ENCODE measurements around the gene RAB11FIP3.

Gene RAB11FIP3

GRCh38 chr16:526181-527014, 100.9 kb downstream of the RAB11FIP3 start:
- H3K4me1 ChIP-seq (ENCODE audit: insufficient read depth, low read length) = peaks cover 33% of the 10 kb centered on the region
- H3K9me3 ChIP-seq (ENCODE audit: low read length) = no peaks in the 10 kb centered on the region

GRCh38 chr16:527015-527903, 101.8 kb downstream of the RAB11FIP3 start, which contains the start of gene CAPN15:
CAPN15 (plus strand) TSS chr16:527712; CDS start chr16:546839, 19,127 bp downstream.
- peak within 1 kb of the TSS; percentile 90 for H3K27ac ChIP-seq (ENCODE audit: low read depth, low read length)
- H3K36me3 ChIP-seq (ENCODE audit: insufficient read depth, low read length) = no peaks in the 10 kb centered on the region
- peaks cover 33% of the 10 kb centered on the region for H3K4me1 ChIP-seq (ENCODE audit: insufficient read depth, low read length)
- no peaks in the 10 kb centered on the region for H3K9me3 ChIP-seq (ENCODE audit: low read length)
- H3K4me3 ChIP-seq (ENCODE audit: low read depth in 1 of 2, low read length in 2 of 2) = peak within 1 kb of the TSS; percentile 83 to 86
- H3K27me3 ChIP-seq (ENCODE audit: control insufficient read depth in 1 of 2, insufficient read depth in 2 of 2, low read length in 2 of 2) = no peaks in the 10 kb centered on the region
- H3K9ac ChIP-seq (ENCODE audit: low read length) = peak within 1 kb of the TSS; percentile 84

More at GRCh38 chr16:526181-527014, 100.9 kb downstream of the RAB11FIP3 start:
- Histone ChIP-seq H3K36me3 (ENCODE audit: insufficient read depth, low read length) (no peaks in the 10 kb centered on the region), H3K4me3 (ENCODE audit: low read depth in 1 of 2, low read length in 2 of 2) (peak overlapping the region; percentile 83 to 86), H3K27ac (ENCODE audit: low read depth, low read length) (peak overlapping the region; percentile 90), H3K9ac (ENCODE audit: low read length) (peak overlapping the region; percentile 84), H3K27me3 (ENCODE audit: control insufficient read depth in 1 of 2, insufficient read depth in 2 of 2, low read length in 2 of 2) (no peaks in the 10 kb centered on the region)

GRCh38 chr16:528111-529011, 102.9 kb downstream of the RAB11FIP3 start:
- peak overlapping the region; percentile 71 to 83 for H3K4me3 ChIP-seq (ENCODE audit: low read depth in 1 of 2, low read length in 2 of 2)
- H3K27ac ChIP-seq (ENCODE audit: low read depth, low read length) = peak overlapping the region; percentile 49
- peaks cover 33% of the 10 kb centered on the region for H3K4me1 ChIP-seq (ENCODE audit: insufficient read depth, low read length)
- no peaks in the 10 kb centered on the region for H3K27me3 ChIP-seq (ENCODE audit: control insufficient read depth in 1 of 2, insufficient read depth in 2 of 2, low read length in 2 of 2)
- H3K36me3 ChIP-seq (ENCODE audit: insufficient read depth, low read length) = no peaks in the 10 kb centered on the region
- no peaks in the 10 kb centered on the region for H3K9me3 ChIP-seq (ENCODE audit: low read length)
- peak overlapping the region; percentile 49 for H3K9ac ChIP-seq (ENCODE audit: low read length)

- Histone ChIP-seq H3K4me3 (ENCODE audit: low read depth in 1 of 2, low read length in 2 of 2) (peak overlapping the region; percentile 71 to 83), H3K27ac (ENCODE audit: low read depth, low read length) (peak overlapping the region; percentile 49), H3K9ac (ENCODE audit: low read length) (peak overlapping the region; percentile 49), H3K27me3 (ENCODE audit: control insufficient read depth in 1 of 2, insufficient read depth in 2 of 2, low read length in 2 of 2) (no peaks in the 10 kb centered on the region), H3K4me1 (ENCODE audit: insufficient read depth, low read length) (peaks cover 33% of the 10 kb centered on the region), H3K9me3 (ENCODE audit: low read length) (no peaks in the 10 kb centered on the region), H3K36me3 (ENCODE audit: insufficient read depth, low read length) (no peaks in the 10 kb centered on the region)
Measured at GRCh38 chr16:529012-529575, 103.6 kb downstream of the RAB11FIP3 start.

- H3K27me3 ChIP-seq (ENCODE audit: control insufficient read depth in 1 of 2, insufficient read depth in 2 of 2, low read length in 2 of 2) = no peaks in the 10 kb centered on the region
- no peak overlapping the region for H3K4me3 ChIP-seq (ENCODE audit: low read depth in 1 of 2, low read length in 2 of 2)
- peaks cover 31% of the 10 kb centered on the region for H3K4me1 ChIP-seq (ENCODE audit: insufficient read depth, low read length)
- H3K9ac ChIP-seq (ENCODE audit: low read length) = no peak overlapping the region
- no peak overlapping the region for H3K27ac ChIP-seq (ENCODE audit: low read depth, low read length)
- H3K9me3 ChIP-seq (ENCODE audit: low read length) = no peaks in the 10 kb centered on the region
- no peaks in the 10 kb centered on the region for H3K36me3 ChIP-seq (ENCODE audit: insufficient read depth, low read length)
Measured at GRCh38 chr16:530111-530817, 104.8 kb downstream of the RAB11FIP3 start.

- H3K4me3 ChIP-seq (ENCODE audit: low read depth in 1 of 2, low read length in 2 of 2) = no peak overlapping the region
- no peak overlapping the region for H3K27ac ChIP-seq (ENCODE audit: low read depth, low read length)
- no peaks in the 10 kb centered on the region for H3K27me3 ChIP-seq (ENCODE audit: control insufficient read depth in 1 of 2, insufficient read depth in 2 of 2, low read length in 2 of 2)
- H3K9me3 ChIP-seq (ENCODE audit: low read length) = no peaks in the 10 kb centered on the region
- H3K4me1 ChIP-seq (ENCODE audit: insufficient read depth, low read length) = peaks cover 18% of the 10 kb centered on the region
- H3K9ac ChIP-seq (ENCODE audit: low read length) = no peak overlapping the region
- H3K36me3 ChIP-seq (ENCODE audit: insufficient read depth, low read length) = no peaks in the 10 kb centered on the region
Measured at GRCh38 chr16:531494-532125, 106.2 kb downstream of the RAB11FIP3 start.

- H3K4me1 ChIP-seq (ENCODE audit: insufficient read depth, low read length) = peaks cover 15% of the 10 kb centered on the region
- no peak overlapping the region for H3K9ac ChIP-seq (ENCODE audit: low read length)
- no peak overlapping the region for H3K27ac ChIP-seq (ENCODE audit: low read depth, low read length)
- H3K9me3 ChIP-seq (ENCODE audit: low read length) = no peaks in the 10 kb centered on the region
- no peaks in the 10 kb centered on the region for H3K36me3 ChIP-seq (ENCODE audit: insufficient read depth, low read length)
- no peak overlapping the region for H3K4me3 ChIP-seq (ENCODE audit: low read depth in 1 of 2, low read length in 2 of 2)
- H3K27me3 ChIP-seq (ENCODE audit: control insufficient read depth in 1 of 2, insufficient read depth in 2 of 2, low read length in 2 of 2) = no peaks in the 10 kb centered on the region
Measured at GRCh38 chr16:533391-534123, 108.1 kb downstream of the RAB11FIP3 start.

GRCh38 chr16:534135-534534, 108.7 kb downstream of the RAB11FIP3 start:
- peaks cover 9% of the 10 kb centered on the region for H3K4me1 ChIP-seq (ENCODE audit: insufficient read depth, low read length)
- H3K27ac ChIP-seq (ENCODE audit: low read depth, low read length) = no peak overlapping the region
- H3K9ac ChIP-seq (ENCODE audit: low read length) = no peak overlapping the region
- H3K9me3 ChIP-seq (ENCODE audit: low read length) = no peaks in the 10 kb centered on the region
- no peaks in the 10 kb centered on the region for H3K36me3 ChIP-seq (ENCODE audit: insufficient read depth, low read length)
- H3K4me3 ChIP-seq (ENCODE audit: low read depth in 1 of 2, low read length in 2 of 2) = no peak overlapping the region
- H3K27me3 ChIP-seq (ENCODE audit: control insufficient read depth in 1 of 2, insufficient read depth in 2 of 2, low read length in 2 of 2) = no peaks in the 10 kb centered on the region

- H3K9ac ChIP-seq (ENCODE audit: low read length) = no peak overlapping the region
- H3K4me1 ChIP-seq (ENCODE audit: insufficient read depth, low read length) = peaks cover under 1% of the 10 kb centered on the region
- no peak overlapping the region for H3K27ac ChIP-seq (ENCODE audit: low read depth, low read length)
- H3K4me3 ChIP-seq (ENCODE audit: low read depth in 1 of 2, low read length in 2 of 2) = no peak overlapping the region
- no peaks in the 10 kb centered on the region for H3K36me3 ChIP-seq (ENCODE audit: insufficient read depth, low read length)
- H3K27me3 ChIP-seq (ENCODE audit: control insufficient read depth in 1 of 2, insufficient read depth in 2 of 2, low read length in 2 of 2) = no peaks in the 10 kb centered on the region
- no peaks in the 10 kb centered on the region for H3K9me3 ChIP-seq (ENCODE audit: low read length)
Measured at GRCh38 chr16:534856-535445, 109.5 kb downstream of the RAB11FIP3 start.

Data from muscle layer of colon (tissue), 2 donors.